Osteocyte (in vitro differentiated cells): ENCODE measurements around the gene SUDS3. TPM values are rescaled to one million over a fixed set of nuclear protein-coding genes. Genes with fewer than 3 reads are reported as not detected.

Experiments used
- DNase-seq: peaks from one replicate; pipeline ENCODE4 v3.0.0; 2021; ENCODE audit warnings: mixed read lengths; ENCODE audit not compliant: unreplicated experiment; ENCODE audit errors: extremely low spot score
- H3K27ac Mint-ChIP-seq: one replicate; pipeline ENCODE4 v1.8.0; 2021; ENCODE audit warnings: mild to moderate bottlenecking, mixed read lengths; ENCODE audit not compliant: unreplicated experiment
- H3K27me3 Mint-ChIP-seq: one replicate; pipeline ENCODE4 v1.8.0; 2021; ENCODE audit warnings: mixed read lengths; ENCODE audit not compliant: unreplicated experiment
- H3K36me3 Mint-ChIP-seq: one replicate; pipeline ENCODE4 v1.8.0; 2021; ENCODE audit warnings: mixed read lengths; ENCODE audit not compliant: unreplicated experiment
- H3K4me1 Mint-ChIP-seq: one replicate; pipeline ENCODE4 v1.8.0; 2021; ENCODE audit warnings: mixed read lengths; ENCODE audit not compliant: unreplicated experiment
- H3K4me3 Mint-ChIP-seq: one replicate; pipeline ENCODE4 v1.8.0; 2021; ENCODE audit warnings: mild to moderate bottlenecking, moderate library complexity, mixed read lengths; ENCODE audit not compliant: unreplicated experiment
- H3K9me3 Mint-ChIP-seq: one replicate; pipeline ENCODE4 v1.8.0; 2021; ENCODE audit warnings: mixed read lengths; ENCODE audit not compliant: unreplicated experiment
- CTCF ChIP-seq: fragments of 200-600 bp; sonication (generic); IDR thresholded peaks from 2 replicates; pipeline ENCODE4 v1.5.0; 2021; ENCODE audit warnings: antibody characterized with exemption, mild to moderate bottlenecking, moderate library complexity
- total RNA-seq: library from RNA; stranded (reverse); gene quantifications from 2 replicates; pipeline ENCODE4 v1.2.1, GENCODE V29; 2021

Gene SUDS3
- total RNA-seq, 1 donor from 2014 or later = 33.5 TPM

GRCh38 chr12:118418385-118419057, 42.2 kb downstream of the SUDS3 start:
- Mint-ChIP-seq H3K27me3 (no peaks in the 10 kb centered on the region), H3K4me1 (no peaks in the 10 kb centered on the region), H3K9me3 (no peaks in the 10 kb centered on the region), H3K27ac (no peak overlapping the region), H3K4me3 (no peak overlapping the region), H3K36me3 (peaks cover 44% of the 10 kb centered on the region)
- no peak for TF ChIP-seq CTCF
- DNase-seq = no peak

- TF ChIP-seq CTCF = no peak
- H3K9me3 Mint-ChIP-seq = no peaks in the 10 kb centered on the region
Measured at GRCh38 chr12:118420673-118421072, 44.3 kb downstream of the SUDS3 start.

GRCh38 chr12:118424884-118425283, 48.5 kb downstream of the SUDS3 start:
- H3K9me3 Mint-ChIP-seq = no peaks in the 10 kb centered on the region
- no peaks in the 10 kb centered on the region for H3K4me1 Mint-ChIP-seq
- DNase-seq = no peak
- TF ChIP-seq CTCF = no peak
- no peak overlapping the region for H3K27ac Mint-ChIP-seq
- no peaks in the 10 kb centered on the region for H3K27me3 Mint-ChIP-seq
- H3K36me3 Mint-ChIP-seq = peaks cover 3% of the 10 kb centered on the region
- no peak overlapping the region for H3K4me3 Mint-ChIP-seq

More at GRCh38 chr12:118420673-118421072, 44.3 kb downstream of the SUDS3 start:
- no peaks in the 10 kb centered on the region for H3K4me1 Mint-ChIP-seq
- no peak overlapping the region for H3K4me3 Mint-ChIP-seq
- H3K27ac Mint-ChIP-seq = no peak overlapping the region
- no peaks in the 10 kb centered on the region for H3K27me3 Mint-ChIP-seq
- no peak for DNase-seq
- peaks cover 23% of the 10 kb centered on the region for H3K36me3 Mint-ChIP-seq

GRCh38 chr12:118425364-118425763, 49.0 kb downstream of the SUDS3 start:
- H3K9me3 Mint-ChIP-seq = no peaks in the 10 kb centered on the region
- no peaks in the 10 kb centered on the region for H3K4me1 Mint-ChIP-seq
- no peak for DNase-seq
- H3K27me3 Mint-ChIP-seq = no peaks in the 10 kb centered on the region
- peaks cover 3% of the 10 kb centered on the region for H3K36me3 Mint-ChIP-seq
- no peak for TF ChIP-seq CTCF
- no peak overlapping the region for H3K4me3 Mint-ChIP-seq
- H3K27ac Mint-ChIP-seq = no peak overlapping the region

- Mint-ChIP-seq H3K9me3 (no peaks in the 10 kb centered on the region), H3K4me1 (no peaks in the 10 kb centered on the region), H3K36me3 (peaks cover 3% of the 10 kb centered on the region), H3K27ac (no peak overlapping the region), H3K4me3 (no peak overlapping the region), H3K27me3 (no peaks in the 10 kb centered on the region)
- no peak for DNase-seq
- TF ChIP-seq CTCF = no peak
Measured at GRCh38 chr12:118427819-118428218, 51.5 kb downstream of the SUDS3 start.
